LNCAP (cell line): ENCODE results near the gene NOS1AP.

Experiments used
- TF ChIP-seq, protein P1 (sequence below): fragments of 450-650 bp; IDR thresholded peaks from 2 replicates; pipeline ENCODE4 v1.5.1; 2017; ENCODE audit warnings: mild to moderate bottlenecking

Gene NOS1AP

DNA sequence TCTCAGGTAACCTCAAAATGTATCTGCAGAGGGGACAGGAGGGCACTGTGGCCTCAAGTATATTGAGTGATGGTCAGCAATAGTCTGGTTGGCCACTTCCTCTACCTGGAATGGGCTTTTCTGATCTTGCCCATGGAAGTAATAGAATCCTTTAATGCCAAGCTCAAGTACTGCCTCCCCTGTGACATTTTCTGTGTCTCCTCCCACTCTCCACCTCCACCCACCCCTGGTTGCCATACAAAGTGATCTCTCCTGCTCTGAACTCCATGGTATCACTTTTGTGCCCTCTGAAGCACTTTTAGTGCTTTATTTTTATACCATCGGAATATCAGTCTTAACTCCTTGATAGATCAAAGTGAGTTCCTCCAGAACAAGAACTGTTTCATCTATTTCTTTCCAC lies 9.2 kb upstream of the NOS1AP start:
- TF ChIP-seq, protein P1, sequence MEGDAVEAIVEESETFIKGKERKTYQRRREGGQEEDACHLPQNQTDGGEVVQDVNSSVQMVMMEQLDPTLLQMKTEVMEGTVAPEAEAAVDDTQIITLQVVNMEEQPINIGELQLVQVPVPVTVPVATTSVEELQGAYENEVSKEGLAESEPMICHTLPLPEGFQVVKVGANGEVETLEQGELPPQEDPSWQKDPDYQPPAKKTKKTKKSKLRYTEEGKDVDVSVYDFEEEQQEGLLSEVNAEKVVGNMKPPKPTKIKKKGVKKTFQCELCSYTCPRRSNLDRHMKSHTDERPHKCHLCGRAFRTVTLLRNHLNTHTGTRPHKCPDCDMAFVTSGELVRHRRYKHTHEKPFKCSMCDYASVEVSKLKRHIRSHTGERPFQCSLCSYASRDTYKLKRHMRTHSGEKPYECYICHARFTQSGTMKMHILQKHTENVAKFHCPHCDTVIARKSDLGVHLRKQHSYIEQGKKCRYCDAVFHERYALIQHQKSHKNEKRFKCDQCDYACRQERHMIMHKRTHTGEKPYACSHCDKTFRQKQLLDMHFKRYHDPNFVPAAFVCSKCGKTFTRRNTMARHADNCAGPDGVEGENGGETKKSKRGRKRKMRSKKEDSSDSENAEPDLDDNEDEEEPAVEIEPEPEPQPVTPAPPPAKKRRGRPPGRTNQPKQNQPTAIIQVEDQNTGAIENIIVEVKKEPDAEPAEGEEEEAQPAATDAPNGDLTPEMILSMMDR, result no peak

DNA sequence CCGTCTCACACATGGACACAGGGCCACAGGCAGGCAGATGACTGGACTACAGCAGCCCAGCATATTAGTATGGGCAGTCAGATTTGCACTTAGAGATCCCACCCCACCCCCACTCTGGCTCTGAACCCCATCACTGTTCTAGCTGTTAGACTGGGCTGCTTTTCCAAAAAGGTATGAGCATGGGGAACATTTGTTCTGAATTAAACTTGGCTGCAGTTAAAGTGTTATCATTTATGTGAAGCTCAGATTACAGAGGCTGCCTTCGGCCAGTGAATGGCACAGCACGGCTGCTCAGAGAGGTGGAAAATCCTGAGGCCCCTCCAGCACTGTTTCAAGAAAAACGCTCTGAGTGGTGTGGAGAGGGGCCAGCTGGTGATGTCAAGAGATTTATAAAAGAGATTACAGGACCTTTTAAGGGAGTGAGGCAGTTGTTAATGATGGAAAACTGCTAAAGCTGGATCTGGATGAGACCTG lies 6.9 kb upstream of the NOS1AP start:
- TF ChIP-seq, protein P1, result no peak

DNA sequence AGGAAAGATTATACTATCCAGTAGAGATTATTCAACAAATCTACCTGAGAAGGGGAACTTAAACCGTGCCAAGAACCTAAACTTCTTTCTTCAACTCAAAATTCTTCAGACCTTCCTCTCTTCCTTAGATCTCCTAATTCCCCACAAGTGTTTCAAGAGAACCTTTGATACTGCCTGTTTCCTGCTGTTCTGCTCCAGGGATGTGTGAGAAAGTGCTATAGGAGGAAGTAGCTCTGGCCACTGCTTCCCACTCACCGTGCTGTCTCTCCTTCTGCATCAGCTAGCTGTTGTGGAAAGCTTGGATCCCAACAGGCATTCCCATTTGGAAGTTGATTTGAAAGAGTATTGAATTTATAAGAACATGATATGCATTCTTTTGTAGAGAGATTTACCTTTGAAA lies 4.5 kb upstream of the NOS1AP start:
- TF ChIP-seq, protein P1, result no peak

DNA sequence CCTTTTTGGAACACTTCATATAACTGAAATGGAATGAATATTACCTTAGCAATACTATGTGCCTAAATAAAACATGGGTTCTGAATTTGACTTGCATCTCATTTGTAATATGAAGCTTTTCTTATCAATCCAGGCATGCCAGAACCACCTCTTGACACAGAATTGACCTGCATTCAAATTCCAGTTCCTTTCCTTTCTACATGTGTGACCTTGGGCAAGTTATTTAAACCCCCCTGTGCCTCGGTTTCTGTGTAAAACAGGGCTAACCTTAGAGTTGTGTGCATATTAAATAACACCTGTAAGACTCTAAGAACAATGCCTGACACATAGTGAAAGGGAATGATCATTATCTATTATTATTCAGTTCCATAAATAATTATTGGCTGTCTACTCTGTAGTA lies 2.0 kb upstream of the NOS1AP start:
- TF ChIP-seq, protein P1, result no peak

DNA sequence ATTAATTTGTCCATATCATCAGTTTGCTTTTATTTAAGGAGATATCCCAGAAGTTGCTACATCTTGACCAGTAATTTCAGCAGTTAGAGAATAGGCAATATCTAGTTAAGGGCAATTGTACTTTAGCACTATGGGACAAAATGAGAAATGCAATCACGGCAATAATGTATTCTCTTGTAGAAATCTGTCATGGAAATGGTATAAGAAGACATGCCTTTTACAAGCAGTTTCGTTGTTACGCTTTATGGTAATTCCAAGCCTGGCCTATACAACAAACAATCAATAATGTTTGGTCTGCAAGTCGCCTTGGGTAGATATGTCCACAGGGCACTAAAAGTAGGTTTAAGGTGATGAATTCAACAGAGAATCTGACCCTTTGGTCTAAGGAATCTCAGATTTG lies 1.2 kb upstream of the NOS1AP start:
- TF ChIP-seq, protein P1, result no peak

DNA sequence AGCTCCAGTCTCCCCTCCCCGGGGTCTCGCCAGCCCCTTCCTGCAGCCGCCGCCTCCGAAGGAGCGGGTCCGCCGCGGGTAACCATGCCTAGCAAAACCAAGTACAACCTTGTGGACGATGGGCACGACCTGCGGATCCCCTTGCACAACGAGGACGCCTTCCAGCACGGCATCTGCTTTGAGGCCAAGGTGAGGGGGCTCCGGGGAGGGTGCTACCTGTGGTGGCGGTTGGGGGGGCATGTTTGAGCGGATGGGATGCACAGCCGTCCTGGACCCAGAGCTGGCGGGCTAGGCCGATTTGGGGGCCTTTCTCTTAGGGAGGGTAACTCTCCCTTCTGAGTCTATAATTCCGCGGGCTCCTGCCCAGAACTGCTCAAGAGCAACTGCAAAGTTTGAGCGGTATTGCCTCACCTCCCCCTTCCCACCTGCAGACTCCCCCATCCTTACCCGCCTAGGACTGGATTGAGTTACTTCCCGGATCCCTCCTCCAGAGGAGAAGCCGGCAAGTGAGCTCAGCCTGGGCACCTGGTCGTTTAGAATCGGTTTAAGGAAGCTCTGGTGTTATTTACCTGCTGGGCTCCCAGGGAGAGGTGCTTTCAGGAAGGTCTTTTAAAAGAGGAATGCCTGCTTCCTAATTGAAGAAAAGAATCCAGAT lies 730 bp downstream of the NOS1AP start:
- TF ChIP-seq, protein P1, result no peak

DNA sequence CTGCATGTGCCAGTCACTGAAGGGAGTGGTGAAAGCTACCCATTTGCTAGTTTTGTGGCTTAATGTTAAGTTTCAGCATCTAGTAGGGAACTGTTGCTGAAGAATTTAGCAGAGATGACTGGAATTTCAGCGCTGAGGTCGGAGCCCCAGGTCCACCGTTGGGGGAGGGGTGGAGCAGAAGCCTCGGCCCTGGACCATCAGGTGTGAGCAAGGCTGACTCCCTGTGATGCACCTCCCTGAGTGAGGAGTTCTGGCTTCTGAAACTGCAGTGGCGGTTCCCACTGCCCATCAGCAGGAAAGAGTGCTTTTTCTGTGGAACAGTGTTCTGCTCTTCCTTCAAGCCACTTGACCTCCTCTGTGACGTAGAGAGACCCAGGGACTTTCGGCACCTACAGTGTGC lies 1.3 kb downstream of the NOS1AP start:
- TF ChIP-seq, protein P1, result no peak

DNA sequence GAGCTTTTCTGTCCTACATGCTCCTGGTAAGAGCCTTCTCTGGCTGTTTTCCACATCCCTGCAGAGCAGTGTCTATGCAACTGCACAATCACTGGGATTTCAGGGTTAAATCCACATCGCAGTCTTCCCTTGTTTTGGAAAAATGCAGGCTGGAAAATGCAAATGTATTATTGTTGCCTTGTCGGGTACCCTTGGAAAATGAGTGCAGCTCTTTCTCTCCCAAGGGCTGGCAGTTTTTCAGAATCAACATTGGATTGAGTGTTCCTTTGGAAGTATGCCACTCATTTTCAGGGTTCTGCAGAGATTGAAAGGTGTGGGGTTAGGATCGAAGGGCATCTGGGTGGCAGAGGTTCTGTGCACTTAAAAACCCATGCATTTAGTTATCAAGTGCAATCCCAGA lies 3.2 kb downstream of the NOS1AP start:
- TF ChIP-seq, protein P1, result no peak
